GM21526 (cell line): ENCODE measurements around the gene SNAP23.

Experiments used
- ATAC-seq: cut with Tn5 transposase; IDR thresholded peaks from one replicate; pipeline ENCODE4 v1.9.1; 2021; ENCODE audit warnings: moderate library complexity; ENCODE audit not compliant: unreplicated experiment, low FRiP score

The SNAP23 gene

DNA sequence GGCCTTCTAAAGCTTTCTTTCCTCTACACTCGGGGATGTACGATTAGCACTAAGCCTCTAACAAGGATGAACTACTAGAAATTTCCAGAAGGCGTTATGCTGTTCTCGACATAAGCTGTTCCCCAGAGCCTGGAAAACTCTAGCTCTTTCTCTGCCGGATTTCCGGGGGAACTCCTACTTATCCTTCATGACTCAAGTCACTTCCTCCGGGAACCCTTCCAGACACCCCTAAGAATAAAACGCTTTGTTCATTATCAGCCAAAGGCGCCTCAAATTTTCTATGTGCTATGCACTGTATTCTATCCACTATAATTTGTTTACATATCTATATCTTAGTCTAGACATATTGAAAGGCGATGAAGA, 455 bp upstream of the SNAP23 start:
- no peak for ATAC-seq

- no peak for ATAC-seq
Observed at GRCh38 chr15:42498212-42499068, 3.0 kb downstream of the SNAP23 start.

GRCh38 chr15:42499858-42500609, 4.6 kb downstream of the SNAP23 start:
- no peak for ATAC-seq

- ATAC-seq, result no peak
Observed at GRCh38 chr15:42502477-42502876, 7.0 kb downstream of the SNAP23 start.

DNA sequence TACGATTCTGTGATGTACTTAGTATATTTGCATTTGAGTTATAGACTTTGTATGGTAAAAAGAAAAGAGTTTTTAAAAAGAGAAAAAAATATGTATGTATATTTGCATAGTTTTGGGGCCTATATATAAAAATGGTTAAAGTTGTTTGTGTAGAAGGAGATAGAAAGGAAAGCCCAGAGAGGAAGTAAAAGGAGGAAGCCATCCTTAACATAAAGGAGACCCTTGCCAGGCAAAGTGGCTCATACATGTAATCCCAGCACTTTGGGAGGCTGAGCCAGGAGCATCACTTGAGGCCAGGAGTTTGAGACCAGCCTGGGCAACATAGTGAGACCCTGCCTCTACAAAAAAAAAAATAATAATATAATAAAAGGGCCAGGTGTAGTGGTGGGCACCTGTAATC, 8.4 kb downstream of the SNAP23 start:
- no peak for ATAC-seq

GRCh38 chr15:42504631-42505030, 9.2 kb downstream of the SNAP23 start:
- ATAC-seq, result no peak

GRCh38 chr15:42507514-42507913, 12.1 kb downstream of the SNAP23 start:
- no peak for ATAC-seq

DNA sequence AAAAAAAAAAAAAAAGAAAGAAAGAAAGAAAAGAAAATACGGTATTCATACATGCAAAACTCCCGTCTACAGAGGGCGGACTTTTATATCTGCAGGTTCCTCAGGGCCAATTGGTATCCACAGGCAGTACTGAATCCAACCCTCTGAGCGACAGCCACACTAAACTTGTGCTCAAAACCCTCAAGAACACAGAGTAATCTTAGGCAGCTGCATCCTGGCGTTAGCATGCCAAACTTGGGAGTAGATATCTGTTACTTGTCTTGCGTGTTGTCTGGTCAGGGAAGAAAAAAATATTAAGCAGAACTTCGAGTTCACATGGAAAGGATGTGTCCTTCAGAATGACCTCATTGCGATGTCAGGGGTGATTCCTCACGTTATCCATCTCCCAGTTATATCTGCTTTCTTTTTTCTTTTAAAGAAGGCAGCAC, 12.8 kb downstream of the SNAP23 start:
- no peak for ATAC-seq

DNA sequence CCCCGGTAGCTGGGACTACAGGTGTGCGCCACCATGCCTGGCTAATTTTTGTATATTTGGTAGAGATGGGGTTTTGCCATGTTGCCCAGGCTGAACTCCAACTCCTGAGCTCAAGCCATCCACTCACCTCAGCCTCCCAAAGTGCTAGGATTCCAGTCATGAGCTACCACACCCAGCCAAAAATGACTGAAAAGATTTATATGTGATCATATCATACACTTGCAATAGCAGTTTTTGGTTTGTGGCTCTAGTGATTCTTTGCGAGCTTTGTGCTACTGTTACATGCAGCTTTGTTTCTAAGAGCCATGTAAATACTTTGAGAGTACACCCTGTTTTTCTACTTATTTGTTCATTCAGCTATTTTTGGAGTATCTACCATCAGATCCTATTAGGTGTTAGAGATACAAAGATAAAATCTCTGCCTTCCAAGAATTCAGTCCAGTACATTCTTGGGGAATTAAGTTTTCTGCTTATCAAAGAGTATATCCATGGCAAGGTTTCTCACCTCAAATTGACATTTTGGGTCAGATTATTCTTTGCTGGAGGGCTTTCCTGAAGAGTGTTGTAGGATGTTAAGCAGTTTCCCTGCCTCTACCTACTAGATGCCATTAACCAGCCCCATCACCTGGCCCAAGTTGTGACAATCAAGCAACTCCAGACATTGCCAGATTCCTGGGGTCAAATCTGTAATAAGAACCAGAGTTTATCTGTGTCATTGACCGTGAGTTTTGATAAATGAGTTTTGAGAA, 15.0 kb downstream of the SNAP23 start:
- ATAC-seq, result no peak

GRCh38 chr15:42511007-42511391, 15.6 kb downstream of the SNAP23 start:
- ATAC-seq, result no peak

DNA sequence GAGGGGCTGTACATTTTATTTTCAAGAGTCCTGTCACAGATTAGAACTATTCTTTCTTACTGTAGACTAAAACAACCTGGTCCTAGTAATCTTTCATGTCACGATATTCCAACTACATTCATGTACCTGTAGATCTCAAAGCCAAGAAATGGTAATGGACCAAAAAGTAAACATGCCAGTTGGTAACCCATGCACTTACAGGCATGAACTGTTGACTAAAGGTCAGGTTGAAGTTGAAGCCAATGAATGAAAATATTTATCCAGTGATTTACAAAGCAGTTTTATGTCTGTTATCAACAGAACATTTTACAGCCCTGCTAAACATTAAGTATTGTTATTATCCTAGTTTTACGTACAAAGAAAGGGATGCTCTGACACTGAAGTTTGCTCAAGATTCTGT, 27.9 kb downstream of the SNAP23 start:
- ATAC-seq, result no peak

GRCh38 chr15:42528970-42529369, 33.5 kb downstream of the SNAP23 start:
- no peak for ATAC-seq

GRCh38 chr15:42533246-42533645, 37.8 kb downstream of the SNAP23 start:
- ATAC-seq, result no peak

GRCh38 chr15:42544853-42545629, 49.6 kb downstream of the SNAP23 start:
- no peak for ATAC-seq

DNA sequence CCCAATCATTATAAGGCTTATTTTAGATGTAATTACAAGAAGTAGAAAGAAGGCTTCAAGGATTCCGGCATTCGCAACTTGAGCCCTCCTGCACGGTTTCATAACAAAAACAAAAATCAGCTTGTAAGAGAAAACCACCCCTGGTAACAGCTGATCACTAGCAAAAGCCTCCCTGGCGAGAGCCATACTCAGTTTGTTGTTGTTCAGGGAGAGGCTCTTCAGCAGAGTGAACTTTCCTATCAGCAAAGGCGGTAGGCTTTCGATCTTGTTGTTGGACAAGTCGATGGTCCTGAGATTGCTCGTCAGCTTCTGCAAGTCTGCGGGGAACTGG, 52.4 kb downstream of the SNAP23 start:
- no peak for ATAC-seq

- peak; percentile 73 for ATAC-seq
Observed at GRCh38 chr15:42548249-42549031, 53.0 kb downstream of the SNAP23 start, which contains the start of the genes HAUS2 and LRRC57. TSS of gene HAUS2 (plus strand) at chr15:42548838. CDS start at chr15:42548873, 35 bp downstream. TSS of gene LRRC57 (minus strand) at chr15:42548793. CDS start at chr15:42548434, 359 bp downstream.

GRCh38 chr15:42549032-42549491, 53.6 kb downstream of the SNAP23 start:
- ATAC-seq, result peak; percentile 20

DNA sequence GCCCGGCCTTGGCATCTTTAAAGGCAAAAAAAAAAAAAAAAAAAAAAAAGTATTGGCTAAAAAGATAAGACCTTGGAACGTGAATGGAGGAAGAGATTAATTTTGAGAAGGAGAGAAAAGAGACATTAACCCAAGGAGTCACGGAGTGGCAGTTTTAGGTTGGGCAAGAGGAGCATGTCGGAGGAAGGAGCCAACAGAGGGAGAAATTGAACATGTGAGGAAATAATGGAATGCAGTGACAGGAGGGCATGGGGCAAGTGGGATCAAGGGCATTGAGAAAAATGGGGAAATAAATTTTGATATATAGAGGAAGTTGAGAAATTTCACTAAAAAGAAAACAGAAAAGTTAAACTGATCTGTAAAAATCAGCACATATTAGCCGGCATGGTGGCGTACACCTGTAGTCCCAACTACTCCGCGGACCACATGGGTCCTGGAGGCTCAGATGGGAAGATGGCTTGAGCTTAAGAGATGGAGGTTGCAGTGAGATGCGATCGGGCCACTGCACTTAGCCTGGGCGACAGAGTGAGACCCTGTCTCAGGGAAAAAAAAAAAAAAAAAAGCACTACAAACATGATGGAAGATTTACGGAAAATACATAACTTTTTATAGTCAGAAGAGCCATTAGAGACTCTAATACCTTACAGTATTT, 54.4 kb downstream of the SNAP23 start:
- no peak for ATAC-seq

- ATAC-seq, result no peak
Observed at GRCh38 chr15:42553554-42553953, 58.1 kb downstream of the SNAP23 start.
